ENCODE data around the gene PEAK3. TPM values are rescaled to one million over a fixed set of nuclear protein-coding genes. Genes with fewer than 3 reads are reported as not detected.

PEAK3 gene
- total and polyA plus RNA-seq, 5 donors from 2014 or later, result 0.10 to 0.32 (median 0.15) TPM; not detected in 1

DNA sequence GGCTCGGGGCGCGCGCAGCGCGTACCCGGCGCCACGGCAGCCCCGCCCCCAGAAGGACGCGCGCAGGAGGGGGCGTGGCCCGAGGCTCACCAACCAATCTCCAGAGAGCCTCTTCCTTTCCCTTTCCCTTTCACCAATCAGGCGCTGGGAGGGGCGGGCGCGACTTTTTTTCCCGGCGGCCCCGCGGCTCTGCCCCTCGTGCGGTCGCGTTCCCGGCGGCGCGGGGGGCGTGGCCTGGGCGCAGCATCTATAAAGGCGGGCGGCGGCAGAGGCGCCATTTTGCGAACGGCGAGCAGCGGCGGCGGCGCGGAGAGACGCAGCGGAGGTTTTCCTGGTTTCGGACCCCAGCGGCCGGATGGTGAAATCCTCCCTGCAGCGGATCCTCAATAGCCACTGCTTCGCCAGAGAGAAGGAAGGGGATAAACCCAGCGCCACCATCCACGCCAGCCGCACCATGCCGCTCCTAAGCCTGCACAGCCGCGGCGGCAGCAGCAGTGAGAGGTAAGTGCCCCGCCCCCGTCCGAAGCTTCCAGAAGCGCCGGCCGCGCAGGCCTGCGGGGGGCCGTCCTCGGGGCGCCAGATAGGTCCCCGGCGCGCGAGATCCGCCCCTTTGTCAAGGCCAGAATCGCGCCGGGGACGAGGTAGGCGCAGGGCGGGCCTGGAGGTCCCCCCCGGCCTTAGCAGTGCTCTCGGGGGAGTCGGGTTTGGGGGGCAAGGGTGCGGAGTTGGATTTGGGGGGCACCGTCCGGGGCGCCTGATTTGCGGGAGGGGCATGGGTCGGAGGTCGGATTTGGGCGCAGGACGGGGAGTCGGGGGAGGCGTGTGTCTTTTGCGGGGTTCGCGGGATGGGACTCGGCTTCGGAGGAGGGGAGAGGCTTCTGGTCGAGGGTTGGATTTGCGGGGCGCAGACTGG, 12.5 kb downstream of the PEAK3 start:
- peak overlapping the region; percentile 91 to 99 (median 96) for H3K4me3 Mint-ChIP-seq
- H3K9me3 ChIP-seq (ENCODE audit: control insufficient read depth in 2 of 2, low read length in 2 of 2), result no peaks in the 10 kb centered on the region
- peaks cover 11% of the 10 kb centered on the region for H3K27me3 Mint-ChIP-seq
- peak overlapping the region; percentile 87 for H3K27ac ChIP-seq (ENCODE audit: insufficient read depth, low read length, poor library complexity, severe bottlenecking)
- no peaks in the 10 kb centered on the region for H3K27me3 ChIP-seq (ENCODE audit: control insufficient read depth, insufficient read depth, low read length)
- peaks cover 8 to 45% (median 17%) of the 10 kb centered on the region in 4 donors for H3K4me1 Mint-ChIP-seq
- peaks cover 40% of the 10 kb centered on the region for H3K4me1 ChIP-seq (ENCODE audit: control insufficient read depth, insufficient read depth, low read length, poor library complexity, severe bottlenecking)
- no peaks in the 10 kb centered on the region for H3K36me3 ChIP-seq (ENCODE audit: control insufficient read depth, insufficient read depth, low read length)
- DNase-seq (peak; percentile 97 to 99 (median 97)), ATAC-seq (ENCODE audit: low read depth in 2 of 2) (peak; percentile 84 to 86)
- peak overlapping the region; percentile 87 to 96 (median 94) for H3K27ac Mint-ChIP-seq
- H3K4me3 ChIP-seq (ENCODE audit: low read depth, low read length), result peak overlapping the region; percentile 65
- H3K9me3 Mint-ChIP-seq, result peaks cover 0 to 3% (median 0%) of the 10 kb centered on the region in 7 donors
- peaks cover 16% of the 10 kb centered on the region for H3K36me3 Mint-ChIP-seq

DNA sequence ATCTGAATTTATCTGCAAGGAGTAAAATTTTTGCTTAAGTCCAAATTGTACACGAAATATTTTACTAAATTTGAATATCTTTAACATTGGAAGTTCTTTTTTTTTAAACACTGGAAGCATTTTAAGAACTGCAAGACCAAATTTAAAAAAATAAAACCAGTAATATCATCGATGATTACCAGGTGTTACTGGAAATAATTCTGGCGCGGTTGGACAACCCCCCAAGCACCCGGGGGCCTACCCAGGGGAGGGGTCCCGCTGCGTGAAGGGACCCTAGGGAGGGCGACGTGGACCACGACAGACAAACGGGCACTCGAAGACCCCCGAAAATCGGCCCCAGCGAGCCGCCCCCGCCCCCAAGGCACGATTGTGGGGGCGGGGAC, 13.1 kb downstream of the PEAK3 start:
- no peaks in the 10 kb centered on the region for H3K36me3 ChIP-seq (ENCODE audit: control insufficient read depth, insufficient read depth, low read length)
- Mint-ChIP-seq H3K9me3 (peaks cover 0 to 3% (median 0%) of the 10 kb centered on the region in 7 donors), H3K27me3 (peaks cover 6% of the 10 kb centered on the region), H3K36me3 (peaks cover 11% of the 10 kb centered on the region), H3K4me3 (peak overlapping the region; percentile 91 to 99 (median 96)), H3K27ac (peak overlapping the region in 2 of 3 donors; percentile 87 to 94), H3K4me1 (peaks cover 7 to 39% (median 11%) of the 10 kb centered on the region in 4 donors)
- peak overlapping the region; percentile 87 for H3K27ac ChIP-seq (ENCODE audit: insufficient read depth, low read length, poor library complexity, severe bottlenecking)
- H3K4me3 ChIP-seq (ENCODE audit: low read depth, low read length), result peak overlapping the region; percentile 73
- no peak for DNase-seq
- H3K4me1 ChIP-seq (ENCODE audit: control insufficient read depth, insufficient read depth, low read length, poor library complexity, severe bottlenecking), result peaks cover 33% of the 10 kb centered on the region
- no peaks in the 10 kb centered on the region for H3K27me3 ChIP-seq (ENCODE audit: control insufficient read depth, insufficient read depth, low read length)
- H3K9me3 ChIP-seq (ENCODE audit: control insufficient read depth in 2 of 2, low read length in 2 of 2), result no peaks in the 10 kb centered on the region
- ATAC-seq (ENCODE audit: low read depth in 2 of 2), result no peak

DNA sequence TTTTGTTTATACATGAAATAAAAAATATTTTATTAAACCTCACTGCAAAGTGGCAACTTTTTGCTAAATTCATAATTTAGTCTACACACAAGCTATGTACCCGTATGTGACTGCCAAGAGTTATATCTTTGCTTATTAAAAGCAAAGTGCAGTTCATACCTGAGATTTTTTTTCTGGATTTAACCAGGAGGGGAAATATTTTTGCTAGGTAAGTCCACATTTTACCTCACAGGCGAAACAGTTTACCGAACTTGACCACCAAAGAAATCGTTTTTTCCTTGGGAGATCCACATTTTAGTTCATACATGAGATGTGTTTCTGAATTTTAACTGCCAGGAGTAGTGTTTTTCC, 13.5 kb downstream of the PEAK3 start:
- peak overlapping the region; percentile 91 to 99 (median 96) for H3K4me3 Mint-ChIP-seq
- Histone ChIP-seq H3K4me1 (ENCODE audit: control insufficient read depth, insufficient read depth, low read length, poor library complexity, severe bottlenecking) (peaks cover 30% of the 10 kb centered on the region), H3K4me3 (ENCODE audit: low read depth, low read length) (peak overlapping the region; percentile 73), H3K36me3 (ENCODE audit: control insufficient read depth, insufficient read depth, low read length) (no peaks in the 10 kb centered on the region), H3K27me3 (ENCODE audit: control insufficient read depth, insufficient read depth, low read length) (no peaks in the 10 kb centered on the region), H3K9me3 (ENCODE audit: control insufficient read depth in 2 of 2, low read length in 2 of 2) (no peaks in the 10 kb centered on the region), H3K27ac (ENCODE audit: insufficient read depth, low read length, poor library complexity, severe bottlenecking) (peak overlapping the region; percentile 87)
- no peak for ATAC-seq (ENCODE audit: low read depth in 2 of 2)
- H3K9me3 Mint-ChIP-seq, result peaks cover 0 to 3% (median 0%) of the 10 kb centered on the region in 7 donors
- peaks cover 4% of the 10 kb centered on the region for H3K27me3 Mint-ChIP-seq
- DNase-seq, result no peak
- peaks cover 11% of the 10 kb centered on the region for H3K36me3 Mint-ChIP-seq
- H3K4me1 Mint-ChIP-seq, result peaks cover 7 to 35% (median 9%) of the 10 kb centered on the region in 4 donors
- H3K27ac Mint-ChIP-seq, result peak overlapping the region in 1 of 3 donors; percentile 87

DNA sequence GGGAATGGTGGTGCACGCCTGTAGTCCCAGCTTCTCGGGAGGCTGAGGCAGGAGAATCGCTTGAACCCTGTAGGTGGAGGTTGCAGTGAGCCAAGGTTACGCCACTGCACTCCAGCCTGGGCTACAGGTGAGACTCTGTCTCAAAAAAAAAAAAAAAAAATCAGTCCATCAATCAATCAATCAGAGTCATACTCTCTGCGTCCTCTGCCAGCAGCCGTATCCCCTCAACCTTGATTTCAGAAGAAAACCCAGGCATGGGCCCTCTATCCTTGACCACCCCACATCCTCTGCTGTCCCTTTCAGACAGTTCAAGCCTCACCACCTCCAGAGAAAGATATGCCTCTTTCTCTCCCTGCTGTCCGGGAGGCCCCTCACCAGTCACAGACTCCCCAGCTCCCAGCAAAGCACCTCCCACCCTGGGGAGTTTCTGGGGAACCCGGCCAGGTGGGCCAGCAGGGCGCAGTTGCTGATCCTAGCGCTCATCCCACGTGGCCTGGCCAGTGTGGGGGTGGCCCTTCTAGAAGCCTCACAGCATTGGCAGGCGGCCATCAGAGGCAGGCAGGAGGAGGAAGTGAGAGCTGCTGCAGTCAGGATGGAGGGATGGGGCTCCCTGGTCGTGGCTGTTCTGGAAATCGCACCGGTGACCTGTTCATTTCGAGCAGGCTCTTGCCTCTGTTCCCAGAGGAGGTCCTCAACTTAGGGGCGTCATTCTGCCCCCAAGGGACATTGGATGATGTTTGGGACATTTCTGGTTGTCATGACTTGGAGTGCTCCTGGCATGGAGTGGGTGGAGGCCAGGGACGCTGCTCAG, 15.6 kb downstream of the PEAK3 start:
- Mint-ChIP-seq H3K36me3 (peaks cover 1% of the 10 kb centered on the region), H3K4me3 (peak overlapping the region in 1 of 4 donors; percentile 38), H3K27me3 (peaks cover 4% of the 10 kb centered on the region), H3K4me1 (peaks cover under 1 to 22% (median 5%) of the 10 kb centered on the region in 4 donors), H3K27ac (peak overlapping the region in 1 of 3 donors; percentile 83), H3K9me3 (no peaks in the 10 kb centered on the region)
- H3K4me3 ChIP-seq (ENCODE audit: low read depth, low read length), result no peak overlapping the region
- DNase-seq, result no peak
- H3K27ac ChIP-seq (ENCODE audit: insufficient read depth, low read length, poor library complexity, severe bottlenecking), result no peak overlapping the region
- no peaks in the 10 kb centered on the region for H3K36me3 ChIP-seq (ENCODE audit: control insufficient read depth, insufficient read depth, low read length)
- H3K27me3 ChIP-seq (ENCODE audit: control insufficient read depth, insufficient read depth, low read length), result no peaks in the 10 kb centered on the region
- no peaks in the 10 kb centered on the region for H3K9me3 ChIP-seq (ENCODE audit: control insufficient read depth in 2 of 2, low read length in 2 of 2)
- ATAC-seq (ENCODE audit: low read depth in 2 of 2), result no peak
- H3K4me1 ChIP-seq (ENCODE audit: control insufficient read depth, insufficient read depth, low read length, poor library complexity, severe bottlenecking), result peaks cover 14% of the 10 kb centered on the region

- Histone ChIP-seq H3K4me1 (ENCODE audit: control insufficient read depth, insufficient read depth, low read length, poor library complexity, severe bottlenecking) (peaks cover 48% of the 10 kb centered on the region), H3K36me3 (ENCODE audit: control insufficient read depth, insufficient read depth, low read length) (no peaks in the 10 kb centered on the region), H3K27me3 (ENCODE audit: control insufficient read depth, insufficient read depth, low read length) (no peaks in the 10 kb centered on the region), H3K27ac (ENCODE audit: insufficient read depth, low read length, poor library complexity, severe bottlenecking) (peak overlapping the region; percentile 23), H3K9me3 (ENCODE audit: control insufficient read depth in 2 of 2, low read length in 2 of 2) (no peaks in the 10 kb centered on the region), H3K4me3 (ENCODE audit: low read depth, low read length) (no peak overlapping the region)
- H3K9me3 Mint-ChIP-seq, result no peaks in the 10 kb centered on the region
- H3K4me1 Mint-ChIP-seq, result peaks cover 5 to 51% (median 20%) of the 10 kb centered on the region in 4 donors
- DNase-seq (peak in 2 of 3 donors; percentile 31 to 78), ATAC-seq (ENCODE audit: low read depth in 2 of 2) (no peak)
- peaks cover 5% of the 10 kb centered on the region for H3K27me3 Mint-ChIP-seq
- H3K27ac Mint-ChIP-seq, result peak overlapping the region; percentile 69 to 99 (median 95)
- no peaks in the 10 kb centered on the region for H3K36me3 Mint-ChIP-seq
- H3K4me3 Mint-ChIP-seq, result peak overlapping the region; percentile 67 to 91 (median 72)
Observed at GRCh38 chr19:2261438-2262172, 20.4 kb downstream of the PEAK3 start.

DNA sequence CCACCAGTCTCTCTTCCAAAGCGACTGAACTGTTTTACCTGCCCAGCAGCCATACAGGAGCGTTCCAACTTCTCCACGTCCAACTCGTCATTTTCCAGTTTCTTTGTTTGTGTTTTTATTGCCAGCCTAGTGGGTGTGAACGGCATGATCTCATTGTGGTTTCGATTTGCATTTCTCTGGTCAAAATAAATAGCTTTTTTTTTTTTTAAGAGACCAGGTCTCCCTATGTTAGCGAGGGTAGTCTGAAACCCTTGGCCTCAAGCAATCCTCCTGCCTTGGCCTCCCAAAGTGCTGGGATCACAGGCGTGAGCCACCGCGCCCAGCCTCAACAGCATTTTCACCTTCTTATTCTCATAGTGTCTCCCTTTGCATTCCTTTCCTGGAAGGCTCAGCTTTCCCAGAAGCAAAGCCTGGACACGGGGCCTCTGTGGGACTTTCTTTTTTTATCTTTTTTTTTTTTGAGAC, 21.6 kb downstream of the PEAK3 start:
- H3K4me1 Mint-ChIP-seq, result peaks cover 5 to 50% (median 20%) of the 10 kb centered on the region in 4 donors
- H3K9me3 Mint-ChIP-seq, result no peaks in the 10 kb centered on the region
- Histone ChIP-seq H3K4me3 (ENCODE audit: low read depth, low read length) (peak overlapping the region; percentile 48), H3K27me3 (ENCODE audit: control insufficient read depth, insufficient read depth, low read length) (no peaks in the 10 kb centered on the region), H3K9me3 (ENCODE audit: control insufficient read depth in 2 of 2, low read length in 2 of 2) (no peaks in the 10 kb centered on the region), H3K27ac (ENCODE audit: insufficient read depth, low read length, poor library complexity, severe bottlenecking) (peak overlapping the region; percentile 94), H3K4me1 (ENCODE audit: control insufficient read depth, insufficient read depth, low read length, poor library complexity, severe bottlenecking) (peaks cover 48% of the 10 kb centered on the region), H3K36me3 (ENCODE audit: control insufficient read depth, insufficient read depth, low read length) (no peaks in the 10 kb centered on the region)
- peaks cover 5% of the 10 kb centered on the region for H3K27me3 Mint-ChIP-seq
- H3K27ac Mint-ChIP-seq, result peak overlapping the region; percentile 93 to 100 (median 99)
- no peaks in the 10 kb centered on the region for H3K36me3 Mint-ChIP-seq
- ATAC-seq (ENCODE audit: low read depth in 2 of 2), result no peak
- DNase-seq, result no peak
- peak overlapping the region; percentile 68 to 81 (median 76) for H3K4me3 Mint-ChIP-seq

DNA sequence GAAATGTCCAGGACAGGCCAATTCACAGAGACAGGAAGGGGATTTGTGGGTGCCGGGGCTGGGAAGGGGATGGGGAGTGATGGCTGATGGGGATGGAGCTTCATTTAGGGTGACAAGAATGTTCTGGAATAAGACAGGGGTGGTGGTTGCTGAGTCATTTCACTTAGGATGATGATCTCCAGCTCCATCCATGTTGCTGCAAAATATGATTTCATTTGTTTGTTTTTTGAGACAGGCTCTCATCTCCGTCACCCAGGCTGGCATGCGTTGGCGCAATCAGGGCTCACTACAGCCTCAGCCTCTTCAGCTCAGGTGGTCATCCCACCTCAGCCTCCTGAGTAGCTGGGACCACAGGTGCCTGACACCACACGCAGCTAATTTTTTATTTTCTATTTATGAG, 22.6 kb downstream of the PEAK3 start:
- Mint-ChIP-seq H3K4me3 (peak overlapping the region in 3 of 4 donors; percentile 48 to 81 (median 79)), H3K36me3 (no peaks in the 10 kb centered on the region), H3K4me1 (peaks cover 5 to 53% (median 20%) of the 10 kb centered on the region in 4 donors), H3K27ac (peak overlapping the region; percentile 92 to 100 (median 99)), H3K27me3 (peaks cover 5% of the 10 kb centered on the region), H3K9me3 (no peaks in the 10 kb centered on the region)
- peak overlapping the region; percentile 94 for H3K27ac ChIP-seq (ENCODE audit: insufficient read depth, low read length, poor library complexity, severe bottlenecking)
- ATAC-seq (ENCODE audit: low read depth in 2 of 2) (no peak), DNase-seq (no peak)
- H3K9me3 ChIP-seq (ENCODE audit: control insufficient read depth in 2 of 2, low read length in 2 of 2), result no peaks in the 10 kb centered on the region
- H3K4me1 ChIP-seq (ENCODE audit: control insufficient read depth, insufficient read depth, low read length, poor library complexity, severe bottlenecking), result peaks cover 48% of the 10 kb centered on the region
- no peaks in the 10 kb centered on the region for H3K27me3 ChIP-seq (ENCODE audit: control insufficient read depth, insufficient read depth, low read length)
- no peaks in the 10 kb centered on the region for H3K36me3 ChIP-seq (ENCODE audit: control insufficient read depth, insufficient read depth, low read length)
- H3K4me3 ChIP-seq (ENCODE audit: low read depth, low read length), result no peak overlapping the region

All from CD4-positive, CD25-positive, alpha-beta regulatory T cell (primary cell).